ENCODE results near the gene LONRF3.

LONRF3 gene

GRCh38 chrX:118974088-118974907 is at the start of gene LONRF3:
TSS of gene LONRF3 (plus strand) at chrX:118974618. CDS start at chrX:118974781, 163 bp downstream.
- DNase-seq, result peak; percentile 43

GRCh38 chrX:118928151-118928550 is 46.3 kb upstream of the LONRF3 start:
- DNase-seq, result no peak

- DNase-seq, result no peak
Observed at GRCh38 chrX:118935352-118935751, 39.1 kb upstream of the LONRF3 start.

GRCh38 chrX:118941147-118941546 is 33.3 kb upstream of the LONRF3 start:
- DNase-seq, result no peak

GRCh38 chrX:118943102-118943501 is 31.3 kb upstream of the LONRF3 start:
- no peak for DNase-seq

GRCh38 chrX:118945921-118946320 is 28.5 kb upstream of the LONRF3 start:
- DNase-seq, result no peak

GRCh38 chrX:118948270-118948669 is 26.1 kb upstream of the LONRF3 start:
- no peak for DNase-seq

- DNase-seq, result no peak
Observed at GRCh38 chrX:118961866-118962560, 12.4 kb upstream of the LONRF3 start.

GRCh38 chrX:118963159-118963558 is 11.3 kb upstream of the LONRF3 start:
- DNase-seq, result no peak

- no peak for DNase-seq
Observed at GRCh38 chrX:118964252-118964651, 10.2 kb upstream of the LONRF3 start.

GRCh38 chrX:118965395-118965794 is 9.0 kb upstream of the LONRF3 start:
- no peak for DNase-seq

GRCh38 chrX:118968031-118968430 is 6.4 kb upstream of the LONRF3 start:
- DNase-seq, result no peak

- no peak for DNase-seq
Observed at GRCh38 chrX:118971552-118971951, 2.9 kb upstream of the LONRF3 start.

GRCh38 chrX:118973389-118974087 is 880 bp upstream of the LONRF3 start:
- no peak for DNase-seq

GRCh38 chrX:118974908-118975671 is 672 bp downstream of the LONRF3 start:
- peak; percentile 16 for DNase-seq

GRCh38 chrX:118975831-118976598 is 1.6 kb downstream of the LONRF3 start:
- DNase-seq, result peak; percentile 15

GRCh38 chrX:118976599-118977340 is 2.4 kb downstream of the LONRF3 start:
- peak; percentile 55 for DNase-seq

GRCh38 chrX:118977424-118977823 is 3.0 kb downstream of the LONRF3 start:
- DNase-seq, result no peak

GRCh38 chrX:118978451-118978850 is 4.0 kb downstream of the LONRF3 start:
- no peak for DNase-seq

GRCh38 chrX:118980761-118981160 is 6.3 kb downstream of the LONRF3 start:
- DNase-seq, result no peak

GRCh38 chrX:118983513-118983912 is 9.1 kb downstream of the LONRF3 start:
- no peak for DNase-seq

All from RPMI8226 (cell line).